A375 (cell line): ENCODE measurements around the gene CASP4. TPM values are rescaled to one million over a fixed set of nuclear protein-coding genes. Genes with fewer than 3 reads are reported as not detected.

Experiments
- total RNA-seq: library from RNA; depleted of rRNA; stranded (reverse); fragments of >200 nt; shearing (Covaris generic); gene quantifications from 2 replicates; pipeline ENCODE4 v1.2.3, GENCODE V29; 2014; rRNA removed

Gene CASP4
- total RNA-seq: 60.6 and 60.9 TPM in 2 replicates

GRCh38 chr11:104968355-104968855, at the start of gene CASP4:
CASP4 (minus strand) TSS chr11:104968574; CDS start chr11:104968525, 49 bp downstream.

GRCh38 chr11:104897891-104898684, 70.3 kb downstream of the CASP4 start, which contains the start of gene CASP12:
CASP12 (minus strand) TSS chr11:104898460.

Other genes with a start within 250 kb of the CASP4 start
- gene CASP12, start 70.1 kb downstream of the CASP4 start, total RNA-seq: not detected in 2 replicates
- not detected in 2 replicates for gene CASP5, start 54.6 kb upstream of the CASP4 start, total RNA-seq
- gene CASP1, start 66.6 kb upstream of the CASP4 start, total RNA-seq: not detected in 2 replicates
- 0.40 TPM in 1 of 2 replicates, not detected in the other for gene CARD16, start 76.8 kb upstream of the CASP4 start, total RNA-seq
- gene CARD18, start 171.2 kb upstream of the CASP4 start, total RNA-seq: not detected in 2 replicates